HTERT RPE-1 (cell line): ENCODE results near the gene CASR.

Experiments used
- in situ Hi-C: fragments of 300-500 bp; cut with MboI; formaldehyde crosslinking; loops from 4 replicates; pipeline ENCODE4 v1.14.3; 2020; ENCODE audit warnings: low sequenced_read_pairs

CASR gene

GRCh38 chr3:122215592-122216298 lies 32.3 kb downstream of the CASR start:
- in situ Hi-C loops, result no loop called here

GRCh38 chr3:122217901-122218300 lies 34.4 kb downstream of the CASR start:
- in situ Hi-C loops, result no loop called here

GRCh38 chr3:122219242-122219872 lies 35.9 kb downstream of the CASR start:
- in situ Hi-C loops, result no loop called here

- in situ Hi-C loops, result no loop called here
Observed at GRCh38 chr3:122227036-122227781, 43.7 kb downstream of the CASR start.

GRCh38 chr3:122230174-122230573 lies 46.7 kb downstream of the CASR start:
- in situ Hi-C loops, result no loop called here

- in situ Hi-C loops, result no loop called here
Observed at GRCh38 chr3:122231465-122232157, 48.1 kb downstream of the CASR start.

- in situ Hi-C loops, result no loop called here
Observed at GRCh38 chr3:122232485-122232884, 49.0 kb downstream of the CASR start.

GRCh38 chr3:122233101-122233952 lies 49.9 kb downstream of the CASR start:
- in situ Hi-C loops, result no loop called here

- in situ Hi-C loops, result no loop called here
Observed at GRCh38 chr3:122234117-122234516, 50.6 kb downstream of the CASR start.

GRCh38 chr3:122235147-122235546 lies 51.7 kb downstream of the CASR start:
- in situ Hi-C loops, result no loop called here

- in situ Hi-C loops, result no loop called here
Observed at GRCh38 chr3:122239112-122239511, 55.6 kb downstream of the CASR start.

GRCh38 chr3:122245513-122246174 lies 62.2 kb downstream of the CASR start:
- in situ Hi-C loops, result no loop called here

- in situ Hi-C loops, result no loop called here
Observed at GRCh38 chr3:122246199-122246598, 62.7 kb downstream of the CASR start.

- in situ Hi-C loops, result no loop called here
Observed at GRCh38 chr3:122247087-122247824, 63.8 kb downstream of the CASR start.

- in situ Hi-C loops, result no loop called here
Observed at GRCh38 chr3:122247825-122248185, 64.3 kb downstream of the CASR start.

GRCh38 chr3:122251428-122251827 lies 68.0 kb downstream of the CASR start:
- in situ Hi-C loops, result no loop called here

GRCh38 chr3:122253581-122253980 lies 70.1 kb downstream of the CASR start:
- in situ Hi-C loops, result no loop called here

- in situ Hi-C loops, result no loop called here
Observed at GRCh38 chr3:122255757-122256439, 72.4 kb downstream of the CASR start.
